GM12878 (cell line): ENCODE results near the gene MEF2D. TPM values are rescaled to one million over a fixed set of nuclear protein-coding genes. Genes with fewer than 3 reads are reported as not detected.

Experiments
- ATAC-seq: fragments of 200-7000 bp; cut with Tn5 transposase; 3 replicates; pipeline ENCODE4 v1.9.1; 2020; ENCODE audit warnings: mild to moderate bottlenecking, moderate library complexity
- BruUV-seq: library from RNA; stranded (reverse); fragments of 400-500 nt; replicated peaks from 2 replicates; lab custom pipeline; 2021; lab: Mats Ljungman, UMichigan
- CTCF ChIA-PET: fragments of 300-600 bp; sonication (Branson Sonifier 250); formaldehyde crosslinking; extraction: SDS; loops from one replicate; lab custom pipeline; 2021; ENCODE audit warnings: inconsistent platforms; lab: Yijun Ruan, JAX
- POLR2A ChIA-PET: fragments of 350-600 bp; formaldehyde crosslinking; extraction: SDS; loops from one replicate; lab custom pipeline; 2021; ENCODE audit warnings: inconsistent platforms; lab: Charles Lee
- RAD21 ChIA-PET: fragments of 300-600 bp; sonication (Branson Sonifier 250); formaldehyde crosslinking; loops from one replicate; lab custom pipeline; 2023; ENCODE audit warnings: antibody characterized with exemption; ENCODE audit not compliant: unreplicated experiment; lab: Charles Lee
- SMC1A ChIA-PET: fragments of 300-600 bp; sonication (Branson Sonifier 250); formaldehyde crosslinking; loops from one replicate; lab custom pipeline; 2023; ENCODE audit not compliant: unreplicated experiment, uncharacterized antibody; lab: Charles Lee
- DNase-seq: peaks from one replicate; pipeline ENCODE4 v3.0.0-alpha.2; 2011; ENCODE audit warnings: low read depth, low spot score
- FAIRE-seq: peaks from 3 replicates; lab custom pipeline; 2011; peaks lifted over from hg19 to GRCh38; lab: Jason Lieb, UNC
- H2AFZ ChIP-seq: 2 replicates; pipeline ENCODE4 v1.6.0; 2011; ENCODE audit warnings: low read depth, low read length, control low read depth; ENCODE audit not compliant: control insufficient read depth
- H3K27ac ChIP-seq: 2 replicates; pipeline ENCODE4 v1.5.1; 2011; ENCODE audit warnings: control low read depth; ENCODE audit not compliant: control insufficient read depth, insufficient read depth
- H3K27me3 ChIP-seq, 2 experiments: replicated peaks in 1 of 2; 2 replicates each; pipeline versions ENCODE4 v1.6.0 to v1.6.1; 2011; ENCODE audit warnings: low read length in 1 of 2; ENCODE audit not compliant: control insufficient read depth in 2 of 2, insufficient read depth in 2 of 2
- H3K36me3 ChIP-seq, 2 experiments: 2 replicates each; pipeline ENCODE4 v1.5.1; 2011; ENCODE audit warnings: low read length in 1 of 2; ENCODE audit not compliant: control insufficient read depth in 2 of 2, insufficient read depth in 2 of 2
- H3K4me1 ChIP-seq: 2 replicates; pipeline ENCODE4 v1.6.1; 2011; ENCODE audit warnings: mild to moderate bottlenecking, low read length, moderate library complexity, mixed read lengths; ENCODE audit not compliant: control insufficient read depth, insufficient read depth
- H3K4me2 ChIP-seq: 2 replicates; pipeline ENCODE4 v1.6.0; 2011; ENCODE audit warnings: control low read depth; ENCODE audit not compliant: control insufficient read depth, insufficient read depth
- H3K4me3 ChIP-seq: fragments of 200-600 bp; sonication (generic); 2 replicates; pipeline ENCODE4 v1.5.1; 2016
- H3K79me2 ChIP-seq: 2 replicates; pipeline ENCODE4 v1.6.0; 2011; ENCODE audit warnings: low read length; ENCODE audit not compliant: control insufficient read depth, insufficient read depth
- H3K9ac ChIP-seq: 2 replicates; pipeline ENCODE4 v1.8.0; 2011; ENCODE audit warnings: low read length, control low read depth, mixed read lengths; ENCODE audit not compliant: control insufficient read depth, insufficient read depth
- H3K9me3 ChIP-seq: replicated peaks from 3 replicates; pipeline ENCODE4 v1.5.1; 2011; ENCODE audit warnings: mild to moderate bottlenecking, low read length; ENCODE audit not compliant: control insufficient read depth, insufficient read depth
- H4K20me1 ChIP-seq: 2 replicates; pipeline ENCODE4 v1.6.0; 2011; ENCODE audit not compliant: control insufficient read depth, insufficient read depth
- RAD21 ChIP-seq: IDR thresholded peaks from 2 replicates; pipeline ENCODE4 v1.6.1; 2011; ENCODE audit warnings: mild to moderate bottlenecking, low read depth, low read length, moderate library complexity; ENCODE audit not compliant: insufficient read depth
- ZBTB33 ChIP-seq: fragments of 450-650 bp; IDR thresholded peaks from 2 replicates; pipeline ENCODE4 v1.6.1; 2017; ENCODE audit warnings: mild to moderate bottlenecking
- WGBS: methylation state at CpG from one replicate; pipeline ENCODE4 v1.1.6; 2016; ENCODE audit warnings: low lambda C conversion rate; ENCODE audit not compliant: insufficient replicate concordance, insufficient coverage; ENCODE audit errors: missing lambda C conversion rate; 5-methylcytosine and 5-hydroxymethylcytosine counted together
- in situ Hi-C: fragments of 300-500 bp; cut with MboI; formaldehyde crosslinking; loops from 9 replicates; pipeline ENCODE4 v1.14.3; 2018; ENCODE audit warnings: mixed read lengths
- intact Hi-C: fragments of 100-400 bp; cut with micrococcal nuclease; formaldehyde crosslinking; loops from one replicate; pipeline ENCODE4 v1.14.2; 2022; ENCODE audit not compliant: unreplicated experiment
- polyA plus RNA-seq, 11 experiments: library from polyadenylated mRNA; depleted of rRNA in 4 of 11; unstranded in 6 of 11; stranded (reverse) in 5 of 11; fragments of >200 nt; fragmentation: Nextera tagmentation in 4 of 11; fragmentation: Illumina TruSeq in 1 of 11; extraction: Ambion mirVana in 4 of 11; extraction: Trizol in 1 of 11; gene quantifications; 1 replicate in 1 of 11; 2 replicates in 10 of 11; pipeline versions ENCODE4 v1.2.1 to v1.2.3, GENCODE V29; 2011 to 2016; ENCODE audit warnings: inconsistent platforms in 2 of 11, missing spikeins in 2 of 11, low read depth in 1 of 11
- total RNA-seq, 4 experiments: library from RNA; depleted of rRNA in 3 of 4; stranded (reverse); fragments of >200 nt in 3 of 4; fragmentation: Illumina TruSeq in 1 of 4; extraction: Trizol in 1 of 4; gene quantifications; 2 replicates each; pipeline versions ENCODE4 v1.2.1 to v1.2.3, GENCODE V29; 2013 to 2021

Gene MEF2D
- total and polyA plus RNA-seq, 10 of the 15 experiments (the other 5 are each of a cell fraction or from before 2014, with no cell fraction given) = 0.61 to 53.0 (median 15.2) TPM

- peaks cover 38 to 70% of the 10 kb centered on the region in 2 experiments for H3K27me3 ChIP-seq
- no peaks in the 10 kb centered on the region; the same call in 1 of the 2 replicates for H4K20me1 ChIP-seq
- WGBS = 20% methylated on average over 19 of the region's 19 CpGs
- ChIA-PET CTCF (interaction anchor here (0.6 to 1.6 kb wide), 4 partner anchors 9 to 296 kb away, joined by 3 to 10 read pairs (median 5); no protein-coding TSS in a partner anchor), POLR2A (interaction anchor here (1.0 kb wide), 1 partner anchor 20 kb away, joined by 3 read pairs; no protein-coding TSS in a partner anchor), SMC1A (interaction anchor here (0.9 kb wide), 1 partner anchor 51 kb away, joined by 3 read pairs; no protein-coding TSS in a partner anchor), RAD21 (interaction anchor here (2.1 kb wide), 1 partner anchor 51 kb away, joined by 6 read pairs; no protein-coding TSS in a partner anchor)
- H3K4me1 ChIP-seq = no peaks in the 10 kb centered on the region; the same call in none of the 2 replicates
- no peaks in the 10 kb centered on the region for H3K9me3 ChIP-seq
- no peak for TF ChIP-seq RAD21
- TF ChIP-seq ZBTB33 = no peak
- in situ Hi-C loops (no loop called here), intact Hi-C loops (no loop called here)
- H3K9ac ChIP-seq = no peak overlapping the region
- H3K27ac ChIP-seq = no peak overlapping the region
- no peak overlapping the region for H3K4me3 ChIP-seq
- H3K36me3 ChIP-seq = no peaks in the 10 kb centered on the region
- ATAC-seq = no peak
- DNase-seq = no peak
- no peaks in the 10 kb centered on the region for H3K79me2 ChIP-seq
- no peak overlapping the region for H3K4me2 ChIP-seq
- H2AFZ ChIP-seq = no peak overlapping the region
- FAIRE-seq = no peak
- no TSS peak for BruUV-seq
These were observed 63.3 kb downstream of the MEF2D start for GRCh38 chr1:156437037-156437867.
